Glutamatergic neuron (in vitro differentiated cells): ENCODE measurements around the gene OR2H2. TPM values are rescaled to one million over a fixed set of nuclear protein-coding genes. Genes with fewer than 3 reads are reported as not detected.

ENCODE experiments used
- DNase-seq: peaks from one replicate; pipeline ENCODE4 v3.0.0; 2022
- H3K27ac Mint-ChIP-seq: one replicate; pipeline ENCODE4 v1.8.0; 2020; ENCODE audit warnings: mild to moderate bottlenecking, mixed read lengths, inconsistent platforms; ENCODE audit not compliant: unreplicated experiment
- H3K27me3 Mint-ChIP-seq: one replicate; pipeline ENCODE4 v1.8.0; 2020; ENCODE audit warnings: mild to moderate bottlenecking, moderate library complexity, mixed read lengths, inconsistent platforms; ENCODE audit not compliant: unreplicated experiment
- H3K36me3 Mint-ChIP-seq: one replicate; pipeline ENCODE4 v1.8.0; 2020; ENCODE audit warnings: mild to moderate bottlenecking, mixed read lengths, inconsistent platforms; ENCODE audit not compliant: unreplicated experiment
- H3K4me1 Mint-ChIP-seq: one replicate; pipeline ENCODE4 v1.8.0; 2020; ENCODE audit warnings: mild to moderate bottlenecking, low read depth, mixed read lengths, inconsistent platforms; ENCODE audit not compliant: unreplicated experiment
- H3K4me3 Mint-ChIP-seq: one replicate; pipeline ENCODE4 v1.8.0; 2020; ENCODE audit warnings: mild to moderate bottlenecking, mixed read lengths, inconsistent platforms; ENCODE audit not compliant: unreplicated experiment
- H3K9me3 Mint-ChIP-seq: one replicate; pipeline ENCODE4 v1.8.0; 2020; ENCODE audit warnings: mild to moderate bottlenecking, moderate library complexity, mixed read lengths, inconsistent platforms; ENCODE audit not compliant: unreplicated experiment
- total RNA-seq: library from RNA; stranded (reverse); fragmentation: NEBNext Ultra II Directional; extraction: Animal tissue kit (Norgen Biotek cat#: 25700); gene quantifications from one replicate; pipeline ENCODE4 v1.2.1, GENCODE V29; 2021; ENCODE audit not compliant: unreplicated experiment
- TF ChIP-seq, protein P1 (sequence below): fragments of 200-600 bp; sonication (generic); IDR thresholded peaks from one replicate; pipeline ENCODE4 v1.5.0; 2021; ENCODE audit not compliant: partially characterized antibody, unreplicated experiment

The OR2H2 gene
- total RNA-seq, 1 donor from 2014 or later: not detected

- H3K27ac Mint-ChIP-seq: peak overlapping the region; percentile 76
- TF ChIP-seq, protein P1, sequence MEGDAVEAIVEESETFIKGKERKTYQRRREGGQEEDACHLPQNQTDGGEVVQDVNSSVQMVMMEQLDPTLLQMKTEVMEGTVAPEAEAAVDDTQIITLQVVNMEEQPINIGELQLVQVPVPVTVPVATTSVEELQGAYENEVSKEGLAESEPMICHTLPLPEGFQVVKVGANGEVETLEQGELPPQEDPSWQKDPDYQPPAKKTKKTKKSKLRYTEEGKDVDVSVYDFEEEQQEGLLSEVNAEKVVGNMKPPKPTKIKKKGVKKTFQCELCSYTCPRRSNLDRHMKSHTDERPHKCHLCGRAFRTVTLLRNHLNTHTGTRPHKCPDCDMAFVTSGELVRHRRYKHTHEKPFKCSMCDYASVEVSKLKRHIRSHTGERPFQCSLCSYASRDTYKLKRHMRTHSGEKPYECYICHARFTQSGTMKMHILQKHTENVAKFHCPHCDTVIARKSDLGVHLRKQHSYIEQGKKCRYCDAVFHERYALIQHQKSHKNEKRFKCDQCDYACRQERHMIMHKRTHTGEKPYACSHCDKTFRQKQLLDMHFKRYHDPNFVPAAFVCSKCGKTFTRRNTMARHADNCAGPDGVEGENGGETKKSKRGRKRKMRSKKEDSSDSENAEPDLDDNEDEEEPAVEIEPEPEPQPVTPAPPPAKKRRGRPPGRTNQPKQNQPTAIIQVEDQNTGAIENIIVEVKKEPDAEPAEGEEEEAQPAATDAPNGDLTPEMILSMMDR: no peak
- peak overlapping the region; percentile 94 for H3K4me3 Mint-ChIP-seq
- H3K4me1 Mint-ChIP-seq: peaks cover 25% of the 10 kb centered on the region
- peak; percentile 78 for DNase-seq
- peaks cover 15% of the 10 kb centered on the region for H3K36me3 Mint-ChIP-seq
- peaks cover 18% of the 10 kb centered on the region for H3K27me3 Mint-ChIP-seq
- peaks cover 13% of the 10 kb centered on the region for H3K9me3 Mint-ChIP-seq
Measured at GRCh38 chr6:29631860-29632731, 47.2 kb downstream of the OR2H2 start.

DNA sequence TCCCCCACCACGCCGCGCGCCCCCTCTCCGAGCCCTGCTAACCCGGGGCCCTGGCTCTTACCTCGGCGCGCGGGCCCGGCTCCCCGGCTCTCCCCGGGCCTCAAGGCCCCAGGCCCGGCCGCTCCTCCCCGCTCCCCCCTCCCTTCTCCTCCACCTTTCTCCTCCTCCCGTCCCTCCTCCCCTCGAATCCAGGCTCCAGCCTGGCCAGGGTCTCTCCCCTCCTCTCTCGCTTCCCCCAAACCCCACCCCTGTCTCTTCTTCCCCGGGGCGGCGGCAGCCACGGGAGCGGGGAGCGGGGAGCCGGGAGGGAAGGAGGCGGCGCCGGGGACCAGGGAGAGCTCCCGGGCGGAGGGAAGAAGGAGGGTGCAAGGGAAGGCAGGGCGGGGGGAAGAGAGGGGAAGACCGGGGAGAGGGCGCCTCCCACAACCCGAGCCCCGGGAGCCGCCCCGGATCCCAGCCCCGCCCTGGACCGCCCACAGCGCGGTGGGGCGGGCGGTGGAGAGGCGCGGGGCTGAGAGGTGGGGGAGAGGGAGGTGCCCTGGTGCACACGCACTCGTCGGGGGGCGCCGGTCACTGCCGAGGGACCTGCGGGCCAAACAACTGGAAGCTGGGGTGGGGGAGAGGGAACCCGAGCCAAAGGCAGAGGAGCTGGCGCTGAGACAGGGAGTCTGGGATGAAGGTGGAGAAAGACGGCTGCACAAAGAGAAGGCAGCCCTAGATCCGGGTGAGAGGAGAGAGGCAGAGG is 48.0 kb downstream of the OR2H2 start, which contains the start of gene GABBR1:
GABBR1 (minus strand) TSS at position 395 of the 745 bp plus-strand sequence. CDS start 798 bp downstream, outside the sequence.
- DNase-seq: peak; percentile 92
- Mint-ChIP-seq H3K27ac (peak within 1 kb of the TSS; percentile 98), H3K27me3 (peaks cover 19% of the 10 kb centered on the region), H3K36me3 (peaks cover 15% of the 10 kb centered on the region), H3K4me3 (peak within 1 kb of the TSS; percentile 95), H3K9me3 (peaks cover 13% of the 10 kb centered on the region), H3K4me1 (peaks cover 25% of the 10 kb centered on the region)
- TF ChIP-seq, protein P1: no peak

DNA sequence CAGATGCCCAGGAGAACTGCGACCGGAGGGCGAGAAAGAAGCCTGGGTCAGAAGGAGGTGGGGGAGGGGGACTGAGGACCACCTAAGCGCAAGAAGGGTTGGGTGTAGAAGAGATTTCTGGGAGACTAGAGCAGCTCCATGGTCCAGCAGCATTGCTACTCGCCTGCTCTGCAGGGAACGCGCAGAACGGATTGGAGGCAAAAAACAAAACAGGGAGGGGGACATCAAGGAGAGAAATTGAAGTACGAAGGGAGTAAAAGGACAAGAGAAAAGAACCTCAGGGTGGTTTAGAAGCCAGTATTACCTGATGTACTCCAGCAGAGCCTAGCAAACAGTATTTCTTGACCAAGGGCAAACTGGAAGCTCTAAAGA is 48.6 kb downstream of the OR2H2 start:
- H3K27me3 Mint-ChIP-seq: peaks cover 17% of the 10 kb centered on the region
- H3K36me3 Mint-ChIP-seq: peaks cover 15% of the 10 kb centered on the region
- peak overlapping the region; percentile 98 for H3K27ac Mint-ChIP-seq
- peaks cover 25% of the 10 kb centered on the region for H3K4me1 Mint-ChIP-seq
- H3K4me3 Mint-ChIP-seq: peak overlapping the region; percentile 95
- DNase-seq: no peak
- TF ChIP-seq, protein P1: no peak
- H3K9me3 Mint-ChIP-seq: peaks cover 13% of the 10 kb centered on the region

- Mint-ChIP-seq H3K36me3 (no peaks in the 10 kb centered on the region), H3K4me3 (no peak overlapping the region), H3K9me3 (peaks cover 8% of the 10 kb centered on the region), H3K4me1 (peaks cover 8% of the 10 kb centered on the region), H3K27me3 (peaks cover 17% of the 10 kb centered on the region), H3K27ac (no peak overlapping the region)
- no peak for DNase-seq
- TF ChIP-seq, protein P1: no peak
Measured at GRCh38 chr6:29637247-29637646, 52.3 kb downstream of the OR2H2 start.

Other genes with a start within 250 kb of the OR2H2 start
- gene OR5V1, start 216.3 kb upstream of the OR2H2 start, total RNA-seq: not detected
- gene OR12D3, start 209.8 kb upstream of the OR2H2 start, total RNA-seq: not detected
- not detected for gene OR12D2, start 189.5 kb upstream of the OR2H2 start, total RNA-seq
- not detected for gene OR12D1, start 170.2 kb upstream of the OR2H2 start, total RNA-seq
- not detected for gene OR10C1, start 145.8 kb upstream of the OR2H2 start, total RNA-seq
- gene OR11A1, start 128.1 kb upstream of the OR2H2 start, total RNA-seq: not detected
- not detected for gene OR2H1, start 128.0 kb upstream of the OR2H2 start, total RNA-seq
- not detected for gene MAS1L, start 97.2 kb upstream of the OR2H2 start, total RNA-seq
- gene UBD, start 25.4 kb upstream of the OR2H2 start, total RNA-seq: not detected
- 158 TPM for gene GABBR1, start 48.1 kb downstream of the OR2H2 start, total RNA-seq
- not detected for gene MOG, start 72.0 kb downstream of the OR2H2 start, total RNA-seq
- gene ZFP57, start 96.0 kb downstream of the OR2H2 start, total RNA-seq: not detected
- gene HLA-F, start 138.3 kb downstream of the OR2H2 start, total RNA-seq: 1.9 TPM
- gene HLA-G, start 242.7 kb downstream of the OR2H2 start, total RNA-seq: not detected